Skeletal muscle satellite cell (primary cell): ENCODE data around the gene TYMP.

Experiments used
- H3K27me3 ChIP-seq: 2 replicates; pipeline ENCODE4 v1.7.0; 2013; ENCODE audit warnings: low read length; ENCODE audit not compliant: control insufficient read depth, insufficient read depth
- H3K36me3 ChIP-seq: 2 replicates; pipeline ENCODE4 v1.7.0; 2013; ENCODE audit warnings: mild to moderate bottlenecking, control low read depth, low read length; ENCODE audit not compliant: insufficient read depth
- H3K4me1 ChIP-seq: 2 replicates; pipeline ENCODE4 v1.7.0; 2013; ENCODE audit warnings: low read length; ENCODE audit not compliant: control insufficient read depth, insufficient read depth
- H3K4me2 ChIP-seq: 2 replicates; pipeline ENCODE4 v1.7.0; 2013; ENCODE audit warnings: mild to moderate bottlenecking, low read length
- H3K4me3 ChIP-seq: 2 replicates; pipeline ENCODE4 v1.7.0; 2013; ENCODE audit warnings: low read length
- H3K9ac ChIP-seq: 2 replicates; pipeline ENCODE4 v1.7.0; 2013; ENCODE audit warnings: mild to moderate bottlenecking, low read depth, low read length, moderate library complexity
- H3K9me3 ChIP-seq: replicated peaks from 2 replicates; pipeline ENCODE4 v1.7.0; 2013; ENCODE audit warnings: mild to moderate bottlenecking, control low read depth, low read length

The TYMP gene

GRCh38 chr22:50572965-50573364 is 43.2 kb upstream of the TYMP start:
- Histone ChIP-seq H3K4me1 (no peaks in the 10 kb centered on the region), H3K4me2 (no peak overlapping the region), H3K27me3 (no peaks in the 10 kb centered on the region), H3K9ac (no peak overlapping the region), H3K9me3 (no peaks in the 10 kb centered on the region), H3K4me3 (no peak overlapping the region), H3K36me3 (no peaks in the 10 kb centered on the region)

- no peaks in the 10 kb centered on the region for H3K9me3 ChIP-seq
- no peaks in the 10 kb centered on the region for H3K4me1 ChIP-seq
- H3K4me2 ChIP-seq = no peak overlapping the region
- no peak overlapping the region for H3K4me3 ChIP-seq
- no peaks in the 10 kb centered on the region for H3K36me3 ChIP-seq
- no peaks in the 10 kb centered on the region for H3K27me3 ChIP-seq
- H3K9ac ChIP-seq = no peak overlapping the region
Observed at GRCh38 chr22:50571264-50572175, 41.7 kb upstream of the TYMP start.

- Histone ChIP-seq H3K4me3 (no peak overlapping the region), H3K9ac (no peak overlapping the region), H3K27me3 (no peaks in the 10 kb centered on the region), H3K4me1 (no peaks in the 10 kb centered on the region), H3K4me2 (no peak overlapping the region), H3K36me3 (no peaks in the 10 kb centered on the region), H3K9me3 (no peaks in the 10 kb centered on the region)
Observed at GRCh38 chr22:50570861-50571260, 41.0 kb upstream of the TYMP start.

GRCh38 chr22:50569896-50570535 is 40.2 kb upstream of the TYMP start:
- H3K36me3 ChIP-seq = no peaks in the 10 kb centered on the region

GRCh38 chr22:50569041-50569459 is 39.2 kb upstream of the TYMP start:
- Histone ChIP-seq H3K4me2 (no peak overlapping the region), H3K9me3 (no peaks in the 10 kb centered on the region), H3K4me1 (no peaks in the 10 kb centered on the region), H3K9ac (no peak overlapping the region), H3K27me3 (peaks cover 6% of the 10 kb centered on the region), H3K36me3 (no peaks in the 10 kb centered on the region), H3K4me3 (no peak overlapping the region)

More at GRCh38 chr22:50569896-50570535, 40.2 kb upstream of the TYMP start:
- H3K4me3 ChIP-seq = no peak overlapping the region
- no peak overlapping the region for H3K9ac ChIP-seq
- H3K4me2 ChIP-seq = no peak overlapping the region
- H3K27me3 ChIP-seq = no peaks in the 10 kb centered on the region
- H3K9me3 ChIP-seq = no peaks in the 10 kb centered on the region
- no peaks in the 10 kb centered on the region for H3K4me1 ChIP-seq

- no peak overlapping the region for H3K4me2 ChIP-seq
- no peak overlapping the region for H3K9ac ChIP-seq
- peaks cover 6% of the 10 kb centered on the region for H3K27me3 ChIP-seq
- H3K4me3 ChIP-seq = no peak overlapping the region
- H3K9me3 ChIP-seq = no peaks in the 10 kb centered on the region
- peaks cover 3% of the 10 kb centered on the region for H3K4me1 ChIP-seq
- H3K36me3 ChIP-seq = no peaks in the 10 kb centered on the region
Observed at GRCh38 chr22:50568626-50569025, 38.8 kb upstream of the TYMP start.

GRCh38 chr22:50567721-50568252 is 38.0 kb upstream of the TYMP start:
- H3K4me2 ChIP-seq = no peak overlapping the region
- H3K4me1 ChIP-seq = peaks cover 9% of the 10 kb centered on the region
- no peaks in the 10 kb centered on the region for H3K36me3 ChIP-seq
- H3K4me3 ChIP-seq = no peak overlapping the region
- H3K9ac ChIP-seq = no peak overlapping the region
- H3K9me3 ChIP-seq = no peaks in the 10 kb centered on the region
- H3K27me3 ChIP-seq = peaks cover 6% of the 10 kb centered on the region

GRCh38 chr22:50564289-50564688 is 34.5 kb upstream of the TYMP start:
- H3K36me3 ChIP-seq = no peaks in the 10 kb centered on the region
- no peak overlapping the region for H3K4me3 ChIP-seq
- no peak overlapping the region for H3K4me2 ChIP-seq
- peaks cover 23% of the 10 kb centered on the region for H3K27me3 ChIP-seq
- H3K9me3 ChIP-seq = no peaks in the 10 kb centered on the region
- H3K4me1 ChIP-seq = peaks cover 9% of the 10 kb centered on the region
- no peak overlapping the region for H3K9ac ChIP-seq

- Histone ChIP-seq H3K9me3 (no peaks in the 10 kb centered on the region), H3K27me3 (peaks cover 26% of the 10 kb centered on the region), H3K36me3 (no peaks in the 10 kb centered on the region), H3K4me3 (peak overlapping the region; percentile 77), H3K4me1 (peaks cover 9% of the 10 kb centered on the region), H3K4me2 (peak overlapping the region; percentile 96), H3K9ac (peak overlapping the region; percentile 48)
Observed at GRCh38 chr22:50563413-50564160, 33.8 kb upstream of the TYMP start.

- peak within 1 kb of the TSS; percentile 77 for H3K4me3 ChIP-seq
- H3K9ac ChIP-seq = peak within 1 kb of the TSS; percentile 48
- no peaks in the 10 kb centered on the region for H3K9me3 ChIP-seq
- no peaks in the 10 kb centered on the region for H3K36me3 ChIP-seq
- peak within 1 kb of the TSS; percentile 96 for H3K4me2 ChIP-seq
- H3K4me1 ChIP-seq = peaks cover 9% of the 10 kb centered on the region
- peaks cover 31% of the 10 kb centered on the region for H3K27me3 ChIP-seq
Observed at GRCh38 chr22:50562523-50563412, 33.0 kb upstream of the TYMP start, which contains the start of gene SYCE3. Gene SYCE3, minus strand, starts transcription at chr22:50562919. Its CDS starts 6,514 bp downstream, at chr22:50556405.
